ENCODE data around the gene BIN2. TPM values are rescaled to one million over a fixed set of nuclear protein-coding genes. Genes with fewer than 3 reads are reported as not detected.

The BIN2 gene
- total RNA-seq, 1 donor from 2014 or later: 1.6 TPM

DNA sequence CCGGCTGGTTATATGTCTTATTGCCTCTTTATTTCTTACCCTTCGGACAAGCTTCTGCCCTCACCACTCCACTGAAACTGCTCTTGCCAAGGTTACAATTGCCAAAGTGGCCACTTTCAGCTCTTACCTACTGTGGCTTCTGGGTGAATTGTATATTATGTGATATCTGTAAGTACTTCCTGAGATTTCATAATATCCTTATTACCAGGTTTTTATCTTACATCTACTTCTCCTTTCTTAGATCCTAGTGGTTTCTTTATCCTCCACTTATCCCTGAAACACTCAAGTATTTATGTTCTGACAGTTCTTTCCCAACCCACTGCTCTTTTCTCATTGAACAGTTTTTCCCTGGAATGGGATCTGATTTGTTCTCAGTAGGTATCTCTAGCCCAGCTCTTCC, 12.0 kb upstream of the BIN2 start:
- intact Hi-C loops (cut with micrococcal nuclease): no loop called here
- H3K9me3 ChIP-seq (replicated peaks): no peaks in the 10 kb centered on the region
- H3K36me3 ChIP-seq: no peaks in the 10 kb centered on the region
- H3K27ac ChIP-seq (replicated peaks): no peak overlapping the region
- TF ChIP-seq CTCF (IDR thresholded peaks at IDR 0.05; ENCODE audit: borderline replicate concordance): no peak
- DNase-seq: no peak
- H3K4me1 ChIP-seq: peaks cover under 1% of the 10 kb centered on the region
- no peak overlapping the region for H3K4me3 ChIP-seq
- peaks cover 10% of the 10 kb centered on the region for H3K27me3 ChIP-seq (ENCODE audit: low read depth)

DNA sequence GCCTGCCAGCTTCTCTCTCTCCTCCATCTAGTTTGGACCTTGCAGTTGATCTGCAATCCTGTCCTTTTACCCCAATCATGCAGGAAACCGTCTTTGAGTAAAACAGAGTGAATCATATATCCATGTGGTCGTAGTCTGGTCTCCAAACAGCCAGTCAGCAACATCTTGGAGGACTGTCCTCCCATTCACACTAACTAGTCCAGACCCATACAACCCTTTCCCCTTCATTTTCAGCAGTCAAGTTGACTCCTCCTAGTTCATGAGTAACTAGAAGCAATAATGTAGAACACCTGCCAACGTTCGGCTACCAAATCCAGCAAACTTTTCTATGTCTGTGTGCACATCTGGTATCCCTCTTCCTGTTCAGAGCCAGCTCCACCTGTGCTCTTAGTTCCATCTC, 10.8 kb upstream of the BIN2 start:
- Histone ChIP-seq H3K36me3 (no peaks in the 10 kb centered on the region), H3K4me1 (no peaks in the 10 kb centered on the region), H3K27ac (replicated peaks) (no peak overlapping the region), H3K9me3 (replicated peaks) (no peaks in the 10 kb centered on the region), H3K27me3 (ENCODE audit: low read depth) (peaks cover 10% of the 10 kb centered on the region), H3K4me3 (no peak overlapping the region)
- no peak for TF ChIP-seq CTCF (IDR thresholded peaks at IDR 0.05; ENCODE audit: borderline replicate concordance)
- intact Hi-C loops (cut with micrococcal nuclease): no loop called here
- DNase-seq: no peak

DNA sequence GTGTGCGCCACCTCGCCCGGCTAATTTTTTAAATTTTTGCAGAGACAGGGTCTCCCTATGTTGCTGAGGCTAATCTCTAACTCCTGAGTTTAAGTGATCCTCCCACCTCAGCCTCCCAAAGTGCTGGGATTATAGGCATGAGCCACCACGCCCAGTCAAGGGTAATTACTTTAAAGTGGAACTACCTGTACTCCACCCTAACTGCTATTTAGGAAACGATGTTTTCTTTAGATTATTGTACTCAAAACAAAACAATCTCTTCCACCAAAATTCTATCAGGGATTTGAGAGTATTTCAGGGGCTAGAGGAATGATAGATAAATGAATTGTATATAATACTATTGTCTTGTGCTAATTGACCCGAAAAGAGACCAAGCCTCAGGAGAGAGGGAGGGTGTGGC, 9.6 kb upstream of the BIN2 start:
- intact Hi-C loops (cut with micrococcal nuclease): no loop called here
- DNase-seq: no peak

DNA sequence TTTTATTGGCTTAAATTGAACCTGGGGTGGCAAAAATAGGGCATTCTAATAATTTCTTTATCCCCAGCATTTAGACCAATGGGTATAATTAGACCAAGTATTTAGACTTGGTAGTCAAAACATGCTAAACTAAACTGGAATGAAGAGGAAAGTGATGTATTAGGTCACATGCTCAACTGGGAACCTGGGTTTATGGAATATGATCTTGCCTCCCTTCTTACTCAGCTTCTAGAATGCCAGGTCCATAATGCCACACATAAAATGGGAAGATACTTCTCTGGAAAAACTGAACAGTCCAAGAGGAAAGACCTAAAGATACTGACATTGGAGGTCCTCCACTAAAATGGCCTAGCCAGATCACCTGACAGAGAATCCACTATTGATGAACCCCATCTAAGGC, 6.2 kb upstream of the BIN2 start:
- DNase-seq: no peak
- H3K36me3 ChIP-seq: no peaks in the 10 kb centered on the region
- no peak overlapping the region for H3K4me3 ChIP-seq
- intact Hi-C loops (cut with micrococcal nuclease): no loop called here
- no peaks in the 10 kb centered on the region for H3K4me1 ChIP-seq
- no peak overlapping the region for H3K27ac ChIP-seq (replicated peaks)
- TF ChIP-seq CTCF (IDR thresholded peaks at IDR 0.05; ENCODE audit: borderline replicate concordance): no peak
- no peaks in the 10 kb centered on the region for H3K27me3 ChIP-seq (ENCODE audit: low read depth)
- no peaks in the 10 kb centered on the region for H3K9me3 ChIP-seq (replicated peaks)

More for the DNA sequence above, 9.6 kb upstream of the BIN2 start:
- Histone ChIP-seq H3K36me3 (no peaks in the 10 kb centered on the region), H3K27me3 (ENCODE audit: low read depth) (peaks cover 10% of the 10 kb centered on the region), H3K9me3 (replicated peaks) (no peaks in the 10 kb centered on the region), H3K4me1 (no peaks in the 10 kb centered on the region), H3K4me3 (no peak overlapping the region), H3K27ac (replicated peaks) (no peak overlapping the region)
- no peak for TF ChIP-seq CTCF (IDR thresholded peaks at IDR 0.05; ENCODE audit: borderline replicate concordance)

DNA sequence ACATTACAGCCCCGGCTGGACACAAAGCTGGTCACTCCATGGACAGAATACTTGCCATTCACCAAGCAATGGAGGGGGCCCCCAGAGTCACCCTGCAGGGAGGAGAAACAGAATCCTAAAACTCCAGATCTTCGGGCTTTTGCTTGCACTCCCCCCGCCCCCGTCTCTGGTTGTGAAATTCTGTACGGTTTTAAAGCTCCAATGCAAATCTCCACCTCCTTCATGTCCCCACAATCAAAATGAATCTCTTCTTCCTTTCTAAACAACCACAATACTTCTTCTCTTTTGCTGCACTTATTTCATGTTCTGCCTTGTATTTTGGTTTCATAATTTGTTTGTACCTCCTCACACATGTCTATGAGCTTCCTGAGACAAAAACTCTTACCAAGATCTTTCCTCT, 5.8 kb upstream of the BIN2 start:
- Histone ChIP-seq H3K9me3 (replicated peaks) (no peaks in the 10 kb centered on the region), H3K27me3 (ENCODE audit: low read depth) (no peaks in the 10 kb centered on the region), H3K36me3 (no peaks in the 10 kb centered on the region), H3K4me1 (no peaks in the 10 kb centered on the region), H3K4me3 (no peak overlapping the region), H3K27ac (replicated peaks) (no peak overlapping the region)
- no peak for DNase-seq
- intact Hi-C loops (cut with micrococcal nuclease): no loop called here
- no peak for TF ChIP-seq CTCF (IDR thresholded peaks at IDR 0.05; ENCODE audit: borderline replicate concordance)

DNA sequence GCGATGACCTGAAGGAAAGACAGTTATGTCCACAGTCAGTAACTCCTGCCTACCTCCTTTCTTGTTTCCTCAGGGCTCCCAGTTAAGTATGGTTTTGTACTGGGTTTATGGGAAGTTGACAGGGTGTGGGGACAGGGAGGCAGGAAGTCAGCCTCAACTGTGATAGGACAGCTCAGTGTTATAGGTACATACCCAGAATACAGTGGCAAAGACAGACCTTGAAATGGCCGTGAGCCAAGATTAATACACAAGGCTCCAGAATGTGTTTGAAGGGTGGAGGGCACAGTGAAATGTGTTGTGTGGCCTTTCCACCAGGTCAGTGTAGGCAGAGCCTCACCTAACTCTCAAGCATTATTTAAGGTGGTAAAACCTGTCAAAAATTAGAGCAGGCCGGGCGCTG, 4.6 kb upstream of the BIN2 start:
- H3K36me3 ChIP-seq: no peaks in the 10 kb centered on the region
- H3K27me3 ChIP-seq (ENCODE audit: low read depth): no peaks in the 10 kb centered on the region
- no peak for DNase-seq
- H3K4me1 ChIP-seq: no peaks in the 10 kb centered on the region
- TF ChIP-seq CTCF (IDR thresholded peaks at IDR 0.05; ENCODE audit: borderline replicate concordance): no peak
- H3K27ac ChIP-seq (replicated peaks): no peak overlapping the region
- no peak overlapping the region for H3K4me3 ChIP-seq
- no peaks in the 10 kb centered on the region for H3K9me3 ChIP-seq (replicated peaks)
- intact Hi-C loops (cut with micrococcal nuclease): no loop called here

All from left ventricle myocardium inferior (tissue), 1 donor.